Measurements from ENCODE around the gene PTPRZ1.

- TF ChIP-seq, protein P1, sequence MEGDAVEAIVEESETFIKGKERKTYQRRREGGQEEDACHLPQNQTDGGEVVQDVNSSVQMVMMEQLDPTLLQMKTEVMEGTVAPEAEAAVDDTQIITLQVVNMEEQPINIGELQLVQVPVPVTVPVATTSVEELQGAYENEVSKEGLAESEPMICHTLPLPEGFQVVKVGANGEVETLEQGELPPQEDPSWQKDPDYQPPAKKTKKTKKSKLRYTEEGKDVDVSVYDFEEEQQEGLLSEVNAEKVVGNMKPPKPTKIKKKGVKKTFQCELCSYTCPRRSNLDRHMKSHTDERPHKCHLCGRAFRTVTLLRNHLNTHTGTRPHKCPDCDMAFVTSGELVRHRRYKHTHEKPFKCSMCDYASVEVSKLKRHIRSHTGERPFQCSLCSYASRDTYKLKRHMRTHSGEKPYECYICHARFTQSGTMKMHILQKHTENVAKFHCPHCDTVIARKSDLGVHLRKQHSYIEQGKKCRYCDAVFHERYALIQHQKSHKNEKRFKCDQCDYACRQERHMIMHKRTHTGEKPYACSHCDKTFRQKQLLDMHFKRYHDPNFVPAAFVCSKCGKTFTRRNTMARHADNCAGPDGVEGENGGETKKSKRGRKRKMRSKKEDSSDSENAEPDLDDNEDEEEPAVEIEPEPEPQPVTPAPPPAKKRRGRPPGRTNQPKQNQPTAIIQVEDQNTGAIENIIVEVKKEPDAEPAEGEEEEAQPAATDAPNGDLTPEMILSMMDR (IDR thresholded peaks at IDR 0.05) = no peak
- TF ChIP-seq POLR2A (IDR thresholded peaks at IDR 0.05) = no peak
Observed at GRCh38 chr7:121945066-121945465, 72.1 kb downstream of the PTPRZ1 start.

Measured in adrenal gland (tissue), 5 donors.